ENCODE measurements around the gene B3GNT9.

Gene B3GNT9

DNA sequence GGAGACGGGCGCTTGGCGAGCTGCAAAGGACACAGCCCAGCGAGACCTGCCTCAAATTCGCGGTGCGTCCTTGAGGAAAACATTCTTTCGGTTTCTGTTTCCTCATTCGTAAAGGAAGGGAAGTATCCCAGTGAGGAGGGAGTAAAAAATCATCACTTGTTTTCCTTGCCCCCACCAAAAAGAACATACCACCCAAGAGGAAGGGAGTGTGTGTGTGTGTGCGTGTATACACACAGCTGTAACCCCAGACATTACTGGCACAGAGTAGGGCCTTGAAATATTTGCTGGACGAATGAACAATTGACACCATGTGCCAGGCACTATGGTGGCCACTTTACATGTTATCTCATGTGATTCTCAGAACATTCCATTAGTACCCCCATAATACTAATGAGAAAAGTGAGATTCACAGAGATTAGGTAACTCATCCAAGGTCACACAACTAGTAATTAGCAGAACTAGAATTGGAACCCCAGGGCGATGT, 34.9 kb upstream of the B3GNT9 start:
- no peak for DNase-seq (ENCODE audit: low read depth in 1 of 2, low spot score in 1 of 2)

DNA sequence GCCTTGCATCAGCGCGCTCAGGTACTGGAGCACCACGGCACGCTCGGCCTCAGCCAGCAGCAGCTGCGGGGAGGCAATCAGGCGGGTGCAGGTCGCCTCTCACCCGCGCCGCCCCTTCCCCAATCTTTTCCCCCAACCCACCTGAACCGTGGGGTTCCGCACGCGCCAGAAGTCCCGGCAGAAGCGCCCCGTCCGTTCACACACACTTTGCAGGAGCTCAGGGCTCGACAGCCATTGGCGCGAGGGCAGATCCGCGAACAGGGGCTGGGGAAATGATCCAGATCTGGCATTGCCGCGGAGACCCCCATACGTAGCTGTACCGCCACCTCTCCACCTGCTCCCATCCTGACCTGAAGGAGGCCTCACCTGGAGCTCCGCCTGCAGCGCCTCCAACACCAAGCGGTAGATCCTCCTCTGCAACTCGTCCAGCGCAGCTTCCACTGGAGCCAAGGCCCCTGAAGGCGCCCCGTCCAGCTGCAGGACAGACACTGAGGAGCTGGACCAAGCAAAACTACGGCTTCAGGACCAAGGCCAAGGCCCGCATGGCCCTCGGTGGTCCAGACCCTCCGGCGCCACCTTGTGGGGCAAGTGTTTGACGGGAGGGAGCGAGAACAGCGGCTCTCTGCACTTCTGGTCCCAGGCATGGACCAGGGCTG, 34.3 kb upstream of the B3GNT9 start:
- DNase-seq (ENCODE audit: low read depth in 1 of 2, low spot score in 1 of 2), result peak; percentile 61 to 76

- no peak for DNase-seq (ENCODE audit: low read depth in 1 of 2, low spot score in 1 of 2)
Measured at GRCh38 chr16:67184453-67184994, 33.7 kb upstream of the B3GNT9 start.

GRCh38 chr16:67183627-67184452, 33.0 kb upstream of the B3GNT9 start, which contains the start of gene MATCAP1:
TSS of gene MATCAP1 (minus strand) at chr16:67183963. CDS start at chr16:67180610, 3,353 bp downstream.
- peak; percentile 77 to 84 for DNase-seq (ENCODE audit: low read depth in 1 of 2, low spot score in 1 of 2)

DNA sequence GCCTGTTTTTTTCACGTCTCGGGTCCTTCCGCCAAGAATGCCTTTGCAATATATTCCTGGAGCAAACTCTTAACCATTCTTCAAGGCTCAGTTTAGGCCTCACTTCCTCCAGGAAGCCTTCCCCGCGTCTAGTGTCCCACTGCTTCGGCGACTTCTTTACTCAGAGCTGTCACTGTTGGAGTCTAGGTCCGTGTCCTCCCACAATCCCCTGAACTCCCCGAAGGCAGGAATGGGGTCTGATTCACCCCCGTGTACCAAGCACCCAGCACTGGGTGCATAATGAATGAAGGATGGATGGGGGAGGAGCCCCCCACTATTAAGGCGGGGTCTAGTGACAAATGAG, 32.5 kb upstream of the B3GNT9 start:
- DNase-seq (ENCODE audit: low read depth in 1 of 2, low spot score in 1 of 2), result no peak

- DNase-seq (ENCODE audit: low read depth in 1 of 2, low spot score in 1 of 2), result no peak
Measured at GRCh38 chr16:67182288-67182687, 31.5 kb upstream of the B3GNT9 start.

- no peak for DNase-seq (ENCODE audit: low read depth in 1 of 2, low spot score in 1 of 2)
Measured at GRCh38 chr16:67181346-67181745, 30.5 kb upstream of the B3GNT9 start.

DNA sequence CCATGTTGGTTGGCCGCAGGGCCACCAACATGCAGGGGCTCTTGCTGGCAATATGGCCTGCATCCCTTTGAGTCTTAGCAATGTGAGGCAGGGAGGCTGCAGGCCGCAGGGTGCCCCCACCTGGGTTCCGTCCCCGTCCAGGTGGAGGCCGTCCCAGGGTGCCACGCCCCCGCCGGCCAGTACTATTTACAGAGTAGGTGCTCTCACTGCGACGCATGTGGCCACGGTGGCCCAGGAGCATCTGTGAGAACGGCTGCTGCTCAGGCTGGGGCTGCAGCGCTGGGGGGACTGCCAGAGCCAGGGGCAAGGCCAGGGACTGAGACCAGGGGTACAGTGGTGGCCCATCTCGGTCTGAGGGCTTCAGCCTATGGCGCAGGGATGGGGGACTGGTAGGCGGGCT, 29.4 kb upstream of the B3GNT9 start:
- DNase-seq (ENCODE audit: low read depth in 1 of 2, low spot score in 1 of 2), result no peak

DNA sequence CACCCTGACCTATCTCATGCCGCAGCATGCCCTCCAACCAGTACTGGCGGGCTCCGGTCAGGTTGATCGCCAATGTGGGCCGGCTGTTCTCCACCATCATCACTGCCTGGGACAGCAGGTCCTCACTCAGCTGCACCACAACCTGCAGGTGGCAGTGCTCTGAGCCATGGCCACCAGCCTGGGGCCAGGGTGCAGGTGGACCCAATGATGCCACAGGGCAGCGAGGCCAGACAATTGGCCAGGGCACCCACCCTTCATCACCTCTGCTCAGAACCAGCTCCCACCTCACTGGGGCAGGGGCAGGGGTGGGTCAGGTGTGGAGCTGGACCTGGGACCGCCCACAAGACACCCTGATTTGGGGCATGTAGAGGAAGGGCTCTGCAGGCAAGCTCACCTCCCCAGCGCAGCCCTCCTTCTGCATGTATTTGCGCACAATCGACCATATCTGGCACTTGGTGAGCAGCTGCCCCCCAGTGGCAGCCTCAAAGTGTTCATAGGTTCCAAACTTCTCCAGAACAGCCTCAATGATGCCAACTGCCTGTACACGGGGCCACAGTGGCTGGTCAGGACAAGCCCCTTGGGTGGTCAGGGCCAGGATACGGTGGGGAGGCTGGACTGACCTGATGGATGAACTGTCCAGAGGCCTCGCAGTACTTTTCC, 28.8 kb upstream of the B3GNT9 start:
- no peak for DNase-seq (ENCODE audit: low read depth in 1 of 2, low spot score in 1 of 2)

DNA sequence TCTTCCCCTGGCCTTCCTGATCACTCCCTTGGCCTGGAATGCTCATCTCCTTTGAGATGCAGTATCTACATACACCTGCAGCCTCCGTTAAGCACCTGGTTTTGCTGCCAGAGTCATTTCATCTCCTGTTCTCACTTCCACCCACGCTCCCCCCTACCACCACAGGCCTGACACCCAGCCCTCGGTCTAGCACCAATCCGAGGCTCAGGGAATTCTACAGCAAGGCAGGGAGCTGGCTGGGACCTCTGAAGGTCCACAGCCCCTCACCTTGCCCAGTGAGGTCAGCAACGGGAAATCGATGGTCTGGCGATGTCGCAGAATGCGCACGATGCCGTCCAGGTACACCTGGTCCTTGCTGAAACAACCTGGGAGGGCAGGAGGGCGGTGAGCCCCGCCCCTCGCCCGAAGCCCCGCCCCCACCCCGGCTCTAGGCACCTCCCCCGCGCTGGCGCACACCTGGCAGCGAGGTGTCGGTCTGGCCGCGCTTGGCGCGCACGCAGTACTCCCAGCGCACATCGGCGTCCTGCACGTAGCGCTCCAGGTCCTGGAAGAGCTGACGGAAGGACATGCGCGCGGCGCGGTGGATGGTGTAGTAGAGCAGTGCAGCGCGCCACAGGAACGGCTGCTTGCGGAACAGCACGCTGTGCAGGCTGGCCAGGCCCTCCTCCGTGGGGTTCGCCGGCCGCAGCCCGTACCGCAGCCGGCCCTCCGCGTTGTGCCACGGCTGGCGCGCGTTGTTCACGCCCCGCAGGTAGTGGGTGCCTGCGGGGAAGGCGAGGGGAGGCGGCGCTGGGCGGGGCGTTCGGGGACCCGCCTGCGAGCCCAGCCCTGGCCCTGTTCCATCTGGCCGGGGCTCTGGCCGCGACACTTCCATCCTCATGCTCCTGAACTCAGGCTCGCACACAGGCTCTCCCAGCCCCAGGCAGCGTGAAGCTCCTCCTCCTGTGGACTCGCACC, 27.2 kb upstream of the B3GNT9 start:
- DNase-seq (ENCODE audit: low read depth in 1 of 2, low spot score in 1 of 2), result no peak

- no peak for DNase-seq (ENCODE audit: low read depth in 1 of 2, low spot score in 1 of 2)
Measured at GRCh38 chr16:67176662-67177061, 25.9 kb upstream of the B3GNT9 start.

GRCh38 chr16:67174706-67175231, 24.0 kb upstream of the B3GNT9 start:
- DNase-seq (ENCODE audit: low read depth in 1 of 2, low spot score in 1 of 2), result no peak

- DNase-seq (ENCODE audit: low read depth in 1 of 2, low spot score in 1 of 2), result peak in 1 of 2 donors; percentile 25
Measured at GRCh38 chr16:67173808-67174705, 23.3 kb upstream of the B3GNT9 start.

- DNase-seq (ENCODE audit: low read depth in 1 of 2, low spot score in 1 of 2), result no peak
Measured at GRCh38 chr16:67173323-67173722, 22.5 kb upstream of the B3GNT9 start.

GRCh38 chr16:67170949-67171649, 20.3 kb upstream of the B3GNT9 start:
- DNase-seq (ENCODE audit: low read depth in 1 of 2, low spot score in 1 of 2), result no peak

GRCh38 chr16:67170168-67170948, 19.6 kb upstream of the B3GNT9 start, which contains the start of gene NOL3:
TSS of gene NOL3 (plus strand) at chr16:67170538.
- DNase-seq (ENCODE audit: low read depth in 1 of 2, low spot score in 1 of 2), result no peak

GRCh38 chr16:67169642-67170167, 18.9 kb upstream of the B3GNT9 start:
- DNase-seq (ENCODE audit: low read depth in 1 of 2, low spot score in 1 of 2), result no peak

Data from stimulated activated CD4-positive, alpha-beta T cell treated with anti-CD3 and anti-CD28 coated beads, Interleukin-15, amount 100 ng/mL, for 1 hour (primary cell).